ENCODE measurements around the gene CELF2. TPM values are rescaled to one million over a fixed set of nuclear protein-coding genes. Genes with fewer than 3 reads are reported as not detected.
A peak's percentile ranks its signal among the peaks of the same experiment; 100 is the strongest.

The CELF2 gene
- total RNA-seq, 1 donor, result 21.9 TPM

- peak; percentile 33 for DNase-seq (ENCODE audit: low read depth)
- TF ChIP-seq CTCF (IDR thresholded peaks at IDR 0.05; ENCODE audit: insufficient read depth, low read length), result no peak
- H3K4me3 ChIP-seq (ENCODE audit: low read depth, low read length), result no peak overlapping the region
Observed at GRCh38 chr10:10977978-10978377, 39.7 kb upstream of the CELF2 start.

GRCh38 chr10:10985361-10985760 lies 32.3 kb upstream of the CELF2 start:
- H3K4me3 ChIP-seq (ENCODE audit: low read depth, low read length), result no peak overlapping the region
- no peak for TF ChIP-seq CTCF (IDR thresholded peaks at IDR 0.05; ENCODE audit: insufficient read depth, low read length)
- no peak for DNase-seq (ENCODE audit: low read depth)

GRCh38 chr10:10986606-10987005 lies 31.1 kb upstream of the CELF2 start:
- DNase-seq (ENCODE audit: low read depth), result no peak
- TF ChIP-seq CTCF (IDR thresholded peaks at IDR 0.05; ENCODE audit: insufficient read depth, low read length), result no peak
- H3K4me3 ChIP-seq (ENCODE audit: low read depth, low read length), result no peak overlapping the region

- TF ChIP-seq CTCF (IDR thresholded peaks at IDR 0.05; ENCODE audit: insufficient read depth, low read length), result no peak
- no peak overlapping the region for H3K4me3 ChIP-seq (ENCODE audit: low read depth, low read length)
- DNase-seq (ENCODE audit: low read depth), result no peak
Observed at GRCh38 chr10:10987111-10987510, 30.6 kb upstream of the CELF2 start.

- no peak overlapping the region for H3K4me3 ChIP-seq (ENCODE audit: low read depth, low read length)
- TF ChIP-seq CTCF (IDR thresholded peaks at IDR 0.05; ENCODE audit: insufficient read depth, low read length), result no peak
- no peak for DNase-seq (ENCODE audit: low read depth)
Observed at GRCh38 chr10:10989669-10990068, 28.0 kb upstream of the CELF2 start.

GRCh38 chr10:10991144-10991543 lies 26.5 kb upstream of the CELF2 start:
- H3K4me3 ChIP-seq (ENCODE audit: low read depth, low read length), result no peak overlapping the region
- no peak for DNase-seq (ENCODE audit: low read depth)
- TF ChIP-seq CTCF (IDR thresholded peaks at IDR 0.05; ENCODE audit: insufficient read depth, low read length), result no peak

GRCh38 chr10:10992072-10992471 lies 25.6 kb upstream of the CELF2 start:
- DNase-seq (ENCODE audit: low read depth), result peak; percentile 27
- no peak for TF ChIP-seq CTCF (IDR thresholded peaks at IDR 0.05; ENCODE audit: insufficient read depth, low read length)
- no peak overlapping the region for H3K4me3 ChIP-seq (ENCODE audit: low read depth, low read length)

All from fibroblast of the aortic adventitia (primary cell).